Ishikawa (cell line): Measurements from ENCODE around the gene LYRM4.

Experiments
- CEBPB ChIP-seq: IDR thresholded peaks from 2 replicates; pipeline ENCODE4 v1.6.1; 2012
- CREB1 ChIP-seq: IDR thresholded peaks from 2 replicates; pipeline ENCODE4 v1.6.1; 2012; ENCODE audit warnings: low read depth
- EGR1 ChIP-seq: IDR thresholded peaks from 2 replicates; pipeline ENCODE4 v1.6.1; 2012
- EP300 ChIP-seq: IDR thresholded peaks from 2 replicates; pipeline ENCODE4 v1.6.1; 2012; ENCODE audit warnings: borderline replicate concordance
- FOXM1 ChIP-seq: IDR thresholded peaks from 2 replicates; pipeline ENCODE4 v1.6.1; 2012; ENCODE audit warnings: low read depth, borderline replicate concordance
- MAX ChIP-seq: IDR thresholded peaks from 2 replicates; pipeline ENCODE4 v1.6.1; 2012
- NFIC ChIP-seq: IDR thresholded peaks from 2 replicates; pipeline ENCODE4 v1.6.1; 2012
- RAD21 ChIP-seq: IDR thresholded peaks from 2 replicates; pipeline ENCODE4 v1.6.1; 2012; ENCODE audit warnings: low read depth
- REST ChIP-seq: IDR thresholded peaks from 2 replicates; pipeline ENCODE4 v1.6.1; 2012; ENCODE audit warnings: low read depth, mild to moderate bottlenecking
- TAF1 ChIP-seq: IDR thresholded peaks from 2 replicates; pipeline ENCODE4 v1.6.1; 2012; ENCODE audit warnings: low read depth, mild to moderate bottlenecking
- TCF12 ChIP-seq: IDR thresholded peaks from 2 replicates; pipeline ENCODE4 v1.6.1; 2012; ENCODE audit warnings: low read depth
- TEAD4 ChIP-seq: IDR thresholded peaks from 2 replicates; pipeline ENCODE4 v1.6.1; 2012
- USF1 ChIP-seq: IDR thresholded peaks from 2 replicates; pipeline ENCODE4 v1.6.1; 2012
- YY1 ChIP-seq: IDR thresholded peaks from 2 replicates; pipeline ENCODE4 v1.6.1; 2012; ENCODE audit warnings: low read depth
- ZBTB7A ChIP-seq: IDR thresholded peaks from 2 replicates; pipeline ENCODE4 v1.6.1; 2012; ENCODE audit warnings: low read depth

The LYRM4 gene

GRCh38 chr6:5085648-5086293 lies 175.0 kb downstream of the LYRM4 start:
- TF ChIP-seq CREB1: no peak
- no peak for TF ChIP-seq ZBTB7A
- no peak for TF ChIP-seq EP300
- no peak for TF ChIP-seq TCF12
- TF ChIP-seq YY1: no peak
- no peak for TF ChIP-seq CEBPB
- no peak for TF ChIP-seq TEAD4
- no peak for TF ChIP-seq EGR1
- no peak for TF ChIP-seq REST
- no peak for TF ChIP-seq FOXM1

- TF ChIP-seq EP300 (no peak), TAF1 (no peak), CREB1 (no peak), MAX (peak; percentile 44; the same call in 1 of the 2 replicates), TCF12 (no peak), CEBPB (no peak), USF1 (no peak), TEAD4 (no peak), RAD21 (no peak), REST (no peak), EGR1 (no peak), ZBTB7A (peak; percentile 16; the same call in 1 of the 2 replicates), FOXM1 (no peak), YY1 (no peak), NFIC (peak; percentile 13; the same call in 1 of the 2 replicates)
Measured at GRCh38 chr6:5084781-5085647, 175.7 kb downstream of the LYRM4 start, which contains the start of gene PPP1R3G. Gene PPP1R3G, plus strand, starts transcription at chr6:5085341. Its CDS starts 145 bp downstream, at chr6:5085486.

GRCh38 chr6:5084360-5084780 lies 176.4 kb downstream of the LYRM4 start:
- TF ChIP-seq TEAD4: 0 out of 2 replicates have a peak, but pooled peaks have one; percentile 20
- peak; percentile 4; the same call in 1 of the 2 replicates for TF ChIP-seq MAX
- TF ChIP-seq FOXM1: no peak
- TF ChIP-seq EGR1: peak; percentile 76
- TF ChIP-seq ZBTB7A: 0 out of 2 replicates have a peak, but pooled peaks have one; percentile 6
- TF ChIP-seq YY1: peak; percentile 82
- TF ChIP-seq TAF1: peak; percentile 47; the same call in 1 of the 2 replicates
- TF ChIP-seq EP300: peak; percentile 47; the same call in 1 of the 2 replicates
- TF ChIP-seq REST: no peak
- TF ChIP-seq NFIC: no peak

- TF ChIP-seq ZBTB7A: peak; percentile 24; the same call in 1 of the 2 replicates
- TF ChIP-seq EGR1: no peak
Measured at GRCh38 chr6:5083813-5084359, 176.9 kb downstream of the LYRM4 start.
